A549 (cell line): ENCODE data around the gene NUDT1. TPM values are rescaled to one million over a fixed set of nuclear protein-coding genes. Genes with fewer than 3 reads are reported as not detected.

Experiments
- ATAC-seq, 2 experiments: fragments of 200-7000 bp in 1 of 2; fragments of >200 bp in 1 of 2; cut with Nextera tagmentation in 1 of 2; cut with Tn5 transposase in 1 of 2; 3 replicates each; pipeline versions ENCODE4 v1.8.0 to v1.9.1; 2018 to 2020; ENCODE audit warnings: mild to moderate bottlenecking in 1 of 2, moderate library complexity in 1 of 2
- CTCF ChIA-PET: fragments of 300-600 bp; sonication (Branson Sonifier 250); formaldehyde crosslinking; extraction: SDS; loops from one replicate; lab custom pipeline; 2021; ENCODE audit warnings: antibody characterized with exemption, inconsistent platforms; lab: Yijun Ruan, JAX
- POLR2A ChIA-PET: fragments of 350-600 bp; formaldehyde crosslinking; extraction: SDS; loops from one replicate; lab custom pipeline; 2021; ENCODE audit warnings: antibody characterized with exemption, inconsistent platforms; lab: Yijun Ruan, JAX
- DNase-seq, 2 experiments: peaks; one replicate each; pipeline versions ENCODE4 v3.0.0 to v3.0.0-alpha.2; 2011 to 2016; ENCODE audit warnings: low read depth in 1 of 2, low spot score in 1 of 2
- FAIRE-seq: peaks from 2 replicates; lab custom pipeline; 2011; peaks lifted over from hg19 to GRCh38; lab: Jason Lieb, UNC
- H3K27ac ChIP-seq, 2 experiments: fragments of >200 bp; sonication (Bioruptor Twin); formaldehyde crosslinking; 3 replicates each; pipeline ENCODE4 v1.5.1; 2016 to 2017
- H3K4me1 ChIP-seq: fragments of >200 bp; sonication (Bioruptor Twin); formaldehyde crosslinking; 3 replicates; pipeline ENCODE4 v1.6.1; 2016
- H3K4me2 ChIP-seq: fragments of >200 bp; sonication (Bioruptor Twin); formaldehyde crosslinking; 3 replicates; pipeline ENCODE4 v1.6.1; 2016
- H3K4me3 ChIP-seq: fragments of >200 bp; sonication (Bioruptor Twin); formaldehyde crosslinking; 3 replicates; pipeline ENCODE4 v1.5.1; 2016
- H3K9me3 ChIP-seq: fragments of >200 bp; sonication (Bioruptor Twin); formaldehyde crosslinking; 3 replicates; pipeline ENCODE4 v1.6.1; 2016
- BHLHE40 ChIP-seq: IDR thresholded peaks from 2 replicates; pipeline ENCODE4 v1.6.1; 2012; ENCODE audit warnings: low read depth, low read length, inconsistent platforms
- CEBPB ChIP-seq, 2 experiments: fragments of >200 bp in 1 of 2; sonication (Bioruptor Twin) in 1 of 2; formaldehyde crosslinking in 1 of 2; IDR thresholded peaks; 2 replicates each; pipeline ENCODE4 v1.6.1; 2012 to 2016
- CHD2 ChIP-seq: fragments of 150-350 bp; IDR thresholded peaks from 2 replicates; pipeline ENCODE4 v1.6.1; 2014; ENCODE audit warnings: low read length; ENCODE audit not compliant: partially characterized antibody
- CHD4 ChIP-seq: fragments of 200-600 bp; sonication (generic); IDR thresholded peaks from 2 replicates; pipeline ENCODE4 v1.6.1; 2016; ENCODE audit warnings: antibody characterized with exemption, mild to moderate bottlenecking, borderline replicate concordance
- EHF ChIP-seq: fragments of 250-450 bp; sonication (Bioruptor Pico); IDR thresholded peaks from 2 replicates; pipeline ENCODE4 v1.5.0; 2020; ENCODE audit warnings: mild to moderate bottlenecking
- EP300 ChIP-seq, 2 experiments: fragments of >200 bp; sonication (Bioruptor Twin); formaldehyde crosslinking; IDR thresholded peaks; 2 replicates in 1 of 2; 3 replicates in 1 of 2; pipeline ENCODE4 v1.6.1; 2016 to 2017
- ESRRA ChIP-seq: fragments of 150-350 bp; IDR thresholded peaks from 2 replicates; pipeline ENCODE4 v1.6.1; 2014; ENCODE audit warnings: mild to moderate bottlenecking, low read length, borderline replicate concordance
- HDAC2 ChIP-seq: fragments of 200-600 bp; sonication (generic); IDR thresholded peaks from 2 replicates; pipeline ENCODE4 v1.6.1; 2016
- HOXA7 ChIP-seq: fragments of 250-450 bp; sonication (Bioruptor Pico); IDR thresholded peaks from 2 replicates; pipeline ENCODE4 v1.5.0; 2020; ENCODE audit warnings: mild to moderate bottlenecking, moderate library complexity
- JUN ChIP-seq, 2 experiments: fragments of >200 bp; sonication (Bioruptor Twin); formaldehyde crosslinking; IDR thresholded peaks; 2 replicates in 1 of 2; 3 replicates in 1 of 2; pipeline ENCODE4 v1.6.1; 2016 to 2017
- KDM1A ChIP-seq: fragments of 200-600 bp; sonication (generic); IDR thresholded peaks from 2 replicates; pipeline ENCODE4 v1.6.1; 2016; ENCODE audit warnings: low read depth, mild to moderate bottlenecking
- MAFK ChIP-seq: fragments of 450-650 bp; IDR thresholded peaks from 2 replicates; pipeline ENCODE4 v1.6.1; 2014; ENCODE audit not compliant: partially characterized antibody
- NPAS2 ChIP-seq: fragments of 250-450 bp; sonication (Bioruptor Pico); IDR thresholded peaks from 2 replicates; pipeline ENCODE4 v1.8.0; 2022; ENCODE audit warnings: mild to moderate bottlenecking, moderate library complexity, borderline replicate concordance
- RAD21 ChIP-seq, 2 experiments: fragments of >200 bp in 1 of 2; sonication (Bioruptor Twin) in 1 of 2; formaldehyde crosslinking in 1 of 2; IDR thresholded peaks in 1 of 2; conservative IDR thresholded peaks in 1 of 2; 2 replicates in 1 of 2; 3 replicates in 1 of 2; pipeline ENCODE4 v1.6.1; 2012 to 2018; ENCODE audit warnings: inconsistent platforms in 1 of 2
- RCOR1 ChIP-seq: fragments of 150-350 bp; IDR thresholded peaks from 2 replicates; pipeline ENCODE4 v1.6.1; 2014; ENCODE audit warnings: antibody characterized with exemption, low read length, low read depth
- RFX5 ChIP-seq: fragments of 450-650 bp; IDR thresholded peaks from 2 replicates; pipeline ENCODE4 v1.7.1; 2014; ENCODE audit warnings: antibody characterized with exemption, mild to moderate bottlenecking, moderate library complexity
- SMC3 ChIP-seq: fragments of >200 bp; sonication (Bioruptor Twin); formaldehyde crosslinking; IDR thresholded peaks from 3 replicates; pipeline ENCODE4 v1.6.1; 2018; ENCODE audit warnings: inconsistent platforms
- SREBF2 ChIP-seq: fragments of 450-650 bp; IDR thresholded peaks from 2 replicates; pipeline ENCODE4 v1.6.1; 2014; ENCODE audit warnings: mild to moderate bottlenecking, moderate library complexity
- TFCP2L1 ChIP-seq: fragments of 250-450 bp; sonication (Bioruptor Pico); IDR thresholded peaks from 2 replicates; pipeline ENCODE4 v1.5.0; 2021; ENCODE audit warnings: mild to moderate bottlenecking
- TP53 ChIP-seq: fragments of 250-450 bp; sonication (Bioruptor Pico); IDR thresholded peaks from 2 replicates; pipeline ENCODE4 v1.5.0; 2021; ENCODE audit warnings: mild to moderate bottlenecking, moderate library complexity
- ZFP36 ChIP-seq: fragments of 450-650 bp; IDR thresholded peaks from 2 replicates; pipeline ENCODE4 v1.6.1; 2014; ENCODE audit warnings: borderline replicate concordance; ENCODE audit not compliant: partially characterized antibody
- ZNF302 ChIP-seq: fragments of 250-450 bp; sonication (Bioruptor Pico); IDR thresholded peaks from 2 replicates; pipeline ENCODE4 v1.9.0; 2021; ENCODE audit warnings: inconsistent platforms, mild to moderate bottlenecking, moderate library complexity
- ZSCAN20 ChIP-seq: fragments of 250-450 bp; sonication (Bioruptor Pico); IDR thresholded peaks from 2 replicates; pipeline ENCODE4 v1.8.0; 2022; ENCODE audit warnings: mild to moderate bottlenecking, moderate library complexity
- WGBS: methylation state at CpG from one replicate; pipeline ENCODE4 v1.1.6; 2017; ENCODE audit errors: missing lambda C conversion rate; 5-methylcytosine and 5-hydroxymethylcytosine counted together
- polyA plus RNA-seq, 4 experiments: library from polyadenylated mRNA; depleted of rRNA in 3 of 4; stranded (reverse); fragments of >200 nt; fragmentation: RNase III in 1 of 4; extraction: RNeasy Plus Mini Kit Qiagen cat#74134 plus additional on column Dnase treatment in 1 of 4; gene quantifications; 2 replicates in 3 of 4; 3 replicates in 1 of 4; pipeline ENCODE4 v1.2.3, GENCODE V29; 2011 to 2017
- TF ChIP-seq, protein P1 (sequence below): fragments of >200 bp; sonication (Bioruptor Twin); formaldehyde crosslinking; IDR thresholded peaks from 3 replicates; pipeline ENCODE4 v1.6.1; 2016
- TF ChIP-seq, protein P2 (sequence below): IDR thresholded peaks from 2 replicates; pipeline ENCODE4 v1.6.1; 2012
- TF ChIP-seq, protein P3 (sequence below): fragments of 450-650 bp; IDR thresholded peaks from 2 replicates; pipeline ENCODE4 v1.6.1; 2014; ENCODE audit warnings: antibody characterized with exemption
- TF ChIP-seq, protein P4 (sequence below): fragments of 200-600 bp; sonication (generic); IDR thresholded peaks from 2 replicates; pipeline ENCODE4 v1.6.1; 2016; ENCODE audit warnings: antibody characterized with exemption, mild to moderate bottlenecking, moderate library complexity

The NUDT1 gene
- polyA plus RNA-seq, 2 of the 4 experiments (the other 2 are of a cell fraction): 38.3 to 92.3 TPM

DNA sequence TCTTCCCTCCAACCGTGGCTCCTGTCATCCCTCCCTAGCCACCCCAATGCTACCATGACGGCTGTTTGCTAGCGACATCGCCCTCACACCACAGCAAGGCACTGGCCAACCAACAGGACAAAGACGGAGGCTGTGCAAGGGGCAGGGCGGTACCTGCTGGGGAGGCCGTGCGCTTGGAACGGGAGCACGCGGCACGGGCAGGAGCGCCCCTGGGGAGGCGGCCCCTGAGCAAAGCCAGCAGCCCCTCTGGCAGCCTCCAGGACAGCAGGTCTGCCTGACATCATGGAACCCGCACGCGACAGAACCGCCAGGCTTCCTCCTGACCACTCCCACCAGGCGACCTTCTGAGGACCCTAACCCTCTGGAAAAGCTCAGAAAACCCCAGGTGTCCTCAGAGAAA lies 22.0 kb upstream of the NUDT1 start:
- Histone ChIP-seq H3K4me2 (no peak overlapping the region), H3K27ac (no peak overlapping the region), H3K9me3 (no peaks in the 10 kb centered on the region), H3K4me1 (0 out of 3 replicates have a peak, but pooled peaks cover under 1% of the 10 kb centered on the region), H3K4me3 (no peak overlapping the region)
- DNase-seq: no peak
- 92% methylated on average over 19 of the region's 19 CpGs for WGBS
- FAIRE-seq: no peak
- ChIA-PET POLR2A (no interaction called here), CTCF (no interaction called here)
- no peak for ATAC-seq
- TF ChIP-seq BHLHE40 (no peak), HDAC2 (no peak), RFX5 (no peak), KDM1A (no peak), ZNF302 (CRISPR knock-in tag) (no peak), JUN (IDR thresholded peaks at IDR 0.05) (no peak), EHF (no peak), RCOR1 (no peak), CEBPB (IDR thresholded peaks at IDR 0.05) (no peak)
- TF ChIP-seq, protein P1, sequence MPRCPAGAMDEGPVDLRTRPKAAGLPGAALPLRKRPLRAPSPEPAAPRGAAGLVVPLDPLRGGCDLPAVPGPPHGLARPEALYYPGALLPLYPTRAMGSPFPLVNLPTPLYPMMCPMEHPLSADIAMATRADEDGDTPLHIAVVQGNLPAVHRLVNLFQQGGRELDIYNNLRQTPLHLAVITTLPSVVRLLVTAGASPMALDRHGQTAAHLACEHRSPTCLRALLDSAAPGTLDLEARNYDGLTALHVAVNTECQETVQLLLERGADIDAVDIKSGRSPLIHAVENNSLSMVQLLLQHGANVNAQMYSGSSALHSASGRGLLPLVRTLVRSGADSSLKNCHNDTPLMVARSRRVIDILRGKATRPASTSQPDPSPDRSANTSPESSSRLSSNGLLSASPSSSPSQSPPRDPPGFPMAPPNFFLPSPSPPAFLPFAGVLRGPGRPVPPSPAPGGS: no peak
- TF ChIP-seq, protein P2, sequence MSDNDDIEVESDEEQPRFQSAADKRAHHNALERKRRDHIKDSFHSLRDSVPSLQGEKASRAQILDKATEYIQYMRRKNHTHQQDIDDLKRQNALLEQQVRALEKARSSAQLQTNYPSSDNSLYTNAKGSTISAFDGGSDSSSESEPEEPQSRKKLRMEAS: no peak

DNA sequence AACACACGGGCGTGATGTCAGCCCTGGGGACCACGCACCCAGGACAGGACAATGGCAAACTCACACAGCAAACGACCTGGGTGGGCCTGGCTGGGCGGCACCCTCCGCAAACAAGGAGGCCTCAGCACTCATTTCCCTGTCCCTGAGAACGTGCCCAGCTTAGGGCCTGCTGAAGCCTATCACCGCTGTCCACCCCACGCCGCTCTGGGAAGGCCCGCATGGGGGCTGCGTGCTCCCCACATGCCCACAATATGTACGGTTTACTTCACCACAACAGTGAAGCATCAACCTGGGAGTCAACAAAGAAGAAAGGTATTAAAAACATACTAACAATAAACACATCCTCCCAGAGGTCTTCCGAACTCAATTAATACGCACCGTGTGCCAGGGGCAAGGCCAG lies 21.5 kb upstream of the NUDT1 start:
- Histone ChIP-seq H3K27ac (no peak overlapping the region), H3K4me1 (0 out of 3 replicates have a peak, but pooled peaks cover 6% of the 10 kb centered on the region), H3K4me3 (no peak overlapping the region), H3K4me2 (no peak overlapping the region), H3K9me3 (no peaks in the 10 kb centered on the region)
- ATAC-seq (no peak), DNase-seq (no peak), FAIRE-seq (no peak)
- ChIA-PET POLR2A (no interaction called here), CTCF (no interaction called here)
- TF ChIP-seq, protein P2: no peak
- TF ChIP-seq EHF (no peak), JUN (IDR thresholded peaks at IDR 0.05) (no peak), MAFK (no peak), EP300 (IDR thresholded peaks at IDR 0.05) (no peak), SMC3 (no peak)
- TF ChIP-seq, protein P3, sequence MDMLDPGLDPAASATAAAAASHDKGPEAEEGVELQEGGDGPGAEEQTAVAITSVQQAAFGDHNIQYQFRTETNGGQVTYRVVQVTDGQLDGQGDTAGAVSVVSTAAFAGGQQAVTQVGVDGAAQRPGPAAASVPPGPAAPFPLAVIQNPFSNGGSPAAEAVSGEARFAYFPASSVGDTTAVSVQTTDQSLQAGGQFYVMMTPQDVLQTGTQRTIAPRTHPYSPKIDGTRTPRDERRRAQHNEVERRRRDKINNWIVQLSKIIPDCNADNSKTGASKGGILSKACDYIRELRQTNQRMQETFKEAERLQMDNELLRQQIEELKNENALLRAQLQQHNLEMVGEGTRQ: no peak
- 90% methylated on average over 16 of the region's 16 CpGs for WGBS

DNA sequence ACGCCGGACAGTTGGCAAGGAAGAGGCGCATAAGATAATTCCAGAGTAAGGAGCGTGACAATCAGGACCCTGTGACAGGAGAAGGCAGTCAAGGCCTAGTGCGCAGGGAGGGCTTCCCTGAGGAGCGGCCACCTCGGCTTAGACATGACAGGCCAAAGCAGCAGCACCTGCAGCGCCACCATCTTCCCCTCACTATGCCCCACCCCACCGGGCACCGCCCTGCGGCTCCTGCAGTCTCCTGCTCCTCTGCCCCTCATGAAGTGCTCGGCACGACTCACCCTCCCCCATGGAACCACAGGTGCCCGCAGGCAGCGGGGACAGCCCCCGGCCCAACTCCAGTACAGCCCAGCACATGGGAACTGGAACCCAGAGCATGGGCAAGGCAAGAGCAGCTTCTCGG lies 21.1 kb upstream of the NUDT1 start:
- TF ChIP-seq ESRRA (no peak), SREBF2 (no peak), TP53 (CRISPR knock-in tag) (no peak)
- Histone ChIP-seq H3K27ac (no peak overlapping the region), H3K9me3 (no peaks in the 10 kb centered on the region), H3K4me3 (no peak overlapping the region), H3K4me2 (no peak overlapping the region), H3K4me1 (0 out of 3 replicates have a peak, but pooled peaks cover 6% of the 10 kb centered on the region)
- DNase-seq (no peak), FAIRE-seq (no peak), ATAC-seq (no peak)
- ChIA-PET CTCF (no interaction called here), POLR2A (no interaction called here)
- 90% methylated on average over 17 of the region's 17 CpGs for whole genome bisulfite sequencing

DNA sequence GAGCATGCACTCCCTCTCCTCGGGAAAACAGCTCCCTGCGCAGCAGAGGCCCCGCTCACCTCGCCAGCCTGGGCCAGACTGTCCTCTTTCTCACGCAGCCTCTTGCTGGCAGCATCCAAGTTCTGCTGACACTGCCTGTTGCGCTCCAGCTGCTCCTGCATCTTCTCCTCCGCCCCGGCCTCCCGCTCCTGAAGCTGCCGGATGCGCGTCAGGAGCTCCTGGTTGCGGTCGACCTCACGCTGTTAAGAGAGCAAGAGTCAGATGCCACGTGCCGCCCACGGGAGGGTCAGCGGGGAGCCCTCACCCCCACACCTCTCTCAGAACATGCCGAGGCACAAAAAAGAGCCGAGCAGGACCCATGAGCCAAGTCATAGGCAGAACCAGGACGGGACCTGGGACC lies 19.5 kb upstream of the NUDT1 start:
- Histone ChIP-seq H3K4me2 (no peak overlapping the region), H3K27ac (no peak overlapping the region), H3K9me3 (no peaks in the 10 kb centered on the region), H3K4me3 (no peak overlapping the region), H3K4me1 (0 out of 3 replicates have a peak, but pooled peaks cover 6% of the 10 kb centered on the region)
- DNase-seq: no peak
- ChIA-PET POLR2A (no interaction called here), CTCF (interaction anchor here (0.8 to 1.1 kb wide), 2 partner anchors 13 to 644 kb away, joined by 3 read pairs; no protein-coding TSS in a partner anchor)
- no peak for FAIRE-seq
- 95% methylated on average over 14 of the region's 22 CpGs for WGBS
- no peak for ATAC-seq
- no peak for TF ChIP-seq SREBF2
- TF ChIP-seq, protein P4, sequence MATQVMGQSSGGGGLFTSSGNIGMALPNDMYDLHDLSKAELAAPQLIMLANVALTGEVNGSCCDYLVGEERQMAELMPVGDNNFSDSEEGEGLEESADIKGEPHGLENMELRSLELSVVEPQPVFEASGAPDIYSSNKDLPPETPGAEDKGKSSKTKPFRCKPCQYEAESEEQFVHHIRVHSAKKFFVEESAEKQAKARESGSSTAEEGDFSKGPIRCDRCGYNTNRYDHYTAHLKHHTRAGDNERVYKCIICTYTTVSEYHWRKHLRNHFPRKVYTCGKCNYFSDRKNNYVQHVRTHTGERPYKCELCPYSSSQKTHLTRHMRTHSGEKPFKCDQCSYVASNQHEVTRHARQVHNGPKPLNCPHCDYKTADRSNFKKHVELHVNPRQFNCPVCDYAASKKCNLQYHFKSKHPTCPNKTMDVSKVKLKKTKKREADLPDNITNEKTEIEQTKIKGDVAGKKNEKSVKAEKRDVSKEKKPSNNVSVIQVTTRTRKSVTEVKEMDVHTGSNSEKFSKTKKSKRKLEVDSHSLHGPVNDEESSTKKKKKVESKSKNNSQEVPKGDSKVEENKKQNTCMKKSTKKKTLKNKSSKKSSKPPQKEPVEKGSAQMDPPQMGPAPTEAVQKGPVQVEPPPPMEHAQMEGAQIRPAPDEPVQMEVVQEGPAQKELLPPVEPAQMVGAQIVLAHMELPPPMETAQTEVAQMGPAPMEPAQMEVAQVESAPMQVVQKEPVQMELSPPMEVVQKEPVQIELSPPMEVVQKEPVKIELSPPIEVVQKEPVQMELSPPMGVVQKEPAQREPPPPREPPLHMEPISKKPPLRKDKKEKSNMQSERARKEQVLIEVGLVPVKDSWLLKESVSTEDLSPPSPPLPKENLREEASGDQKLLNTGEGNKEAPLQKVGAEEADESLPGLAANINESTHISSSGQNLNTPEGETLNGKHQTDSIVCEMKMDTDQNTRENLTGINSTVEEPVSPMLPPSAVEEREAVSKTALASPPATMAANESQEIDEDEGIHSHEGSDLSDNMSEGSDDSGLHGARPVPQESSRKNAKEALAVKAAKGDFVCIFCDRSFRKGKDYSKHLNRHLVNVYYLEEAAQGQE: no peak
- no peak for TF ChIP-seq MAFK
- TF ChIP-seq RAD21 (conservative IDR thresholded peaks at IDR 0.05 in 1 of 2, IDR thresholded peaks at IDR 0.05 in 1 of 2): no peak
- TF ChIP-seq NPAS2 (CRISPR knock-in tag): no peak
- TF ChIP-seq CHD4: no peak
- no peak for TF ChIP-seq KDM1A
- no peak for TF ChIP-seq BHLHE40
- TF ChIP-seq HOXA7 (CRISPR knock-in tag): no peak
- TF ChIP-seq TFCP2L1 (CRISPR knock-in tag): no peak
- no peak for TF ChIP-seq ZSCAN20 (CRISPR knock-in tag)
- TF ChIP-seq EHF: no peak
- TF ChIP-seq ZFP36: no peak
- TF ChIP-seq ESRRA: no peak
- no peak for TF ChIP-seq CHD2
